GM10266 (cell line): Measurements from ENCODE around the gene TFCP2L1.

Experiments used
- DNase-seq: peaks from one replicate; pipeline ENCODE4 v3.0.0; 2012; ENCODE audit errors: extremely low spot score
- TF ChIP-seq, protein P1 (sequence below): IDR thresholded peaks from 2 replicates; pipeline ENCODE4 v1.5.1; 2012; ENCODE audit warnings: mild to moderate bottlenecking, low read depth; ENCODE audit not compliant: control insufficient read depth, insufficient read depth; ENCODE audit errors: missing control alignments

The TFCP2L1 gene

DNA sequence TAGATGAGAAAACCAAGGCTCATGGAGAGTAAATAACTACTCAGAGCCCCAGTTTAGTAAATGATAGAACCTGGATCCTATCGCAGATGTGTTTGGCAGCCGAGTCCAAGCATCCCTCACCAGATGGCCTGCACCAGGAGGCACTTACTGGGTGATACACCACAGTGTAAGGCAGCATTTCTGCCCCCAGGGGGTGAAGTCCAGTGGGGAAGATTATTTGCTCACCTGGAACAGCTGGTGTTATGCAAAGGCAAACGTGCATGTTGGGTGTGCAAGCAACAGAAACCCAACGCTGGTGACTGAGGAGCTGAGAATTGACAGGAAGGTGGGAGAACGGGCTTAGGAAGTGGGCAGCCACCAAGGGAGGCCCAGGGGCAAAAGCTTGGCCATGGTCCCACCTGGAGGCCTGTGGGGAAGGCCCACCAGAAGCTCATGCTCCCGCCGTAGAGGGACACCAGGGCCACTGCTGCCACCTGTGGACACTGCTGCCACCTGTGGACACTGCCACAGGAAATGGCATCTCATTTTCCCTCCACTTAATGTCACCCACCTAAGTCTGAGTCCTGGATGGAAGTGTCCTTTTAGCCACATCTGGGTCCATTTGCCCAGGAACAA is 100.6 kb downstream of the TFCP2L1 start:
- TF ChIP-seq, protein P1, sequence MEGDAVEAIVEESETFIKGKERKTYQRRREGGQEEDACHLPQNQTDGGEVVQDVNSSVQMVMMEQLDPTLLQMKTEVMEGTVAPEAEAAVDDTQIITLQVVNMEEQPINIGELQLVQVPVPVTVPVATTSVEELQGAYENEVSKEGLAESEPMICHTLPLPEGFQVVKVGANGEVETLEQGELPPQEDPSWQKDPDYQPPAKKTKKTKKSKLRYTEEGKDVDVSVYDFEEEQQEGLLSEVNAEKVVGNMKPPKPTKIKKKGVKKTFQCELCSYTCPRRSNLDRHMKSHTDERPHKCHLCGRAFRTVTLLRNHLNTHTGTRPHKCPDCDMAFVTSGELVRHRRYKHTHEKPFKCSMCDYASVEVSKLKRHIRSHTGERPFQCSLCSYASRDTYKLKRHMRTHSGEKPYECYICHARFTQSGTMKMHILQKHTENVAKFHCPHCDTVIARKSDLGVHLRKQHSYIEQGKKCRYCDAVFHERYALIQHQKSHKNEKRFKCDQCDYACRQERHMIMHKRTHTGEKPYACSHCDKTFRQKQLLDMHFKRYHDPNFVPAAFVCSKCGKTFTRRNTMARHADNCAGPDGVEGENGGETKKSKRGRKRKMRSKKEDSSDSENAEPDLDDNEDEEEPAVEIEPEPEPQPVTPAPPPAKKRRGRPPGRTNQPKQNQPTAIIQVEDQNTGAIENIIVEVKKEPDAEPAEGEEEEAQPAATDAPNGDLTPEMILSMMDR, result no peak
- DNase-seq, result no peak

DNA sequence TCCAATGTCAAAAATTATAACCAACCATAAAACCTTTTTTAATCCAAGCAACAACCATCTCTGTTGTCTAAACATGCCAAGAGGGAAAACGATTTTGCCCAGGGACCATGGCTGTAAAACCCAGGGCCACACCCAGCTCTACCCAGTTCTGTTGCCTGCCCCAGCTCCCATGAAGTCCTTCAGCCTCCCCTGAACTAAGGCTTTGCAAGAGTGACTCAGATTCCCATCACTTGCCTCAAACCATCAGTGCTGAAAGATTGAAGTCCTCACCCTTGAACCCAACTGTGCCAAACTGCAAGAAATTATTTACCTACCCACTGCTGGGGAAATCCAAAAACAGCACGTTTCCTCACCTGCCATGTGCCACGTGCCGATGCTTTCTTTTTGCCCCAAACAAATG is 102.5 kb downstream of the TFCP2L1 start:
- TF ChIP-seq, protein P1, result no peak
- DNase-seq, result no peak

DNA sequence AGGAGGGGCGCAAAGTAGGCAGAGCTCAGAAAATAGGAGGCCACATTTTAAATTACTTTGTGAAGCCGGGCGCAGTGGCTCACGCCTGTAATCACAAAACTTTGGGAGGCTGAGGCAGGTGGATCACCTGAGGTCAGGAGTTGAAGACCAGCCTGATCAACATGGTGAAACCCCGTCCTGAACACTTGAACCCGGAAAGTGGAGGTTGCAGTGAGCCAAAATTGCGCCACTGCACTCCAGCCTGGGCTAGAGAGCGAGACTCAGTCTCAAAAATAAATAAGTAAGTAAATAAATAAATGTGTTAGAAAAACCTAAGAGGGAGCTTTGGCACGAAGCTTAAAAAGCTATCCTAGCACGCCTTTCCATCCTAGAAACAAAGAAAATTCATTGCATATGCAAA is 105.5 kb downstream of the TFCP2L1 start:
- TF ChIP-seq, protein P1, result no peak
- DNase-seq, result no peak

DNA sequence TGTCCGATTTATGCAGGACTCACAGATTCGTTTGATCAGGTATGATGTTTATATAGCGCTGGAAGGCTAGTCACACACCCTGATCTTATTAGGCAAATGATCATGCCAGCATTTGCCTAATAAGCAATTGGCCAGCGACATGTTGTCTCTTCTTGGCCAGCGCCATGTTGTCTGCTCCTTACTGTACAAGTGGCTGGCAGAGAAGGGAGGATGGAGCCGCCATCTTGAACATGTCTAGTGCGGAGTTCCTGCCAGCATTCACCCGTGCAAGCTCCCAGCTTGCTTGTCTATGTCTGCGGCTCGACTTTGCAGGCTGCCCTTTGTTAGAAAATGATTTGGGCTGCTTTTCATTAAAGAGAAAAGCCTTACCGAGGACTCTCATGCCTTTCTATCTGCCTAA is 106.3 kb downstream of the TFCP2L1 start:
- no peak for DNase-seq
- TF ChIP-seq, protein P1, result no peak

DNA sequence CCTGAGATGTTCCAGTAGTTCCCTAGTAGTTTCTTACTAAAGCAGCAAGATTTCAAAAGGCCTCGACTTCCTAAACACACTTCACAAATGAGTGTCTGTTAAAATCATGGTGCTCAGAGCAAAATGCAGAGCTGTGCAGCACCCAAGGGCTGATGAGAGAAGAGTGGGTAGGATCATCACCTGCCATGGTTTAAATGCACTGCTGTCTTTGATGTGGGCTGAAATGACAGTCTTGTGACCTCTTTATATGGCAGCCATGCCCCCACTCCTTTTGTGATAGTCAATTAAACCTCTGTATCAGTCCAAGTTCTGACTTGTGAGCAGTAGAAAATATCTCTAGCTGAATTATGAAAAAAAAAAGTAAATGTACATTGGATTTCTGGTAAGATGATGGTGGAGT is 107.1 kb downstream of the TFCP2L1 start:
- TF ChIP-seq, protein P1, result no peak
- no peak for DNase-seq

DNA sequence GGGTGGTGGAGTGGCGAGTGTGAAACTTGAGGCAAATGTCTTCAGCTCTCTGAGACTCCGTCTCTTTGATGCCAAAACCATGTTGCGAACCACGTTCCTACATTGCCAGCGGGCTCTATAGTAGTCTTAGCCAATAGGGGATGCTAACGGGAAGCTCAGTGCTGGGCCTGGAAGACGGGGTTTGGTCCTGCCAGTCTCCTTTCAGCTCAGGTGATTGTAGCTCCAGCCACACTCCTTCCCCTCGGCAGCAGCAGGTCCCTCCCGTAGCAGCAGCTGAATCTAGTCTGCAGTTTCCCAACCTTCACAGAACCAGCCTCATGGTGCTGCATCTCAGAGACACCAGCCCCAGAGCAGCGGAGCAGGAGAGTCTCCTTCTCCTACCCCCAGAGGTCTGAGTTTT is 109.7 kb downstream of the TFCP2L1 start:
- DNase-seq, result no peak

DNA sequence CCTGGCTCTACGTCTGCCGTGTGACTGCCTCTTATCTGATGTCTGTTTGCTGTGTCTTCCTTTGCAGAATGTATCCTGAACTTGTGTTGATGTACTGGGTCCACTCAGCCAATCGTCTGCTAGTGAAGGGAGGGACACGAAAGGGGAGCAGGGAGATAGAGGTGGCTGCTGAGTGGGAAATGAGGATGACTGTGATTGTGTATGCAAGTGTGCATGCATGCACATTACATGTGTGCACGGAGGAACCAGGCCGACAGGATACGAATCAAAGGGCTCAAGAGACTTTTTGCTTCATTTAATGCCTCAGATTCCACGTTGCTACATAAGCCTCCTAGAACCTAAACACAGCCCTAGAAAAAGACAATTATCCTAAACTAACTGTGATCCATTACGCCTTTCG is 111.2 kb downstream of the TFCP2L1 start:
- DNase-seq, result no peak
- TF ChIP-seq, protein P1, result no peak

More for the DNA sequence above, 109.7 kb downstream of the TFCP2L1 start:
- TF ChIP-seq, protein P1, result no peak
